ENCODE results near the gene DNAH9.

GRCh38 chr17:11780621-11781020 is 182.4 kb downstream of the DNAH9 start:
- TF ChIP-seq, protein P1, sequence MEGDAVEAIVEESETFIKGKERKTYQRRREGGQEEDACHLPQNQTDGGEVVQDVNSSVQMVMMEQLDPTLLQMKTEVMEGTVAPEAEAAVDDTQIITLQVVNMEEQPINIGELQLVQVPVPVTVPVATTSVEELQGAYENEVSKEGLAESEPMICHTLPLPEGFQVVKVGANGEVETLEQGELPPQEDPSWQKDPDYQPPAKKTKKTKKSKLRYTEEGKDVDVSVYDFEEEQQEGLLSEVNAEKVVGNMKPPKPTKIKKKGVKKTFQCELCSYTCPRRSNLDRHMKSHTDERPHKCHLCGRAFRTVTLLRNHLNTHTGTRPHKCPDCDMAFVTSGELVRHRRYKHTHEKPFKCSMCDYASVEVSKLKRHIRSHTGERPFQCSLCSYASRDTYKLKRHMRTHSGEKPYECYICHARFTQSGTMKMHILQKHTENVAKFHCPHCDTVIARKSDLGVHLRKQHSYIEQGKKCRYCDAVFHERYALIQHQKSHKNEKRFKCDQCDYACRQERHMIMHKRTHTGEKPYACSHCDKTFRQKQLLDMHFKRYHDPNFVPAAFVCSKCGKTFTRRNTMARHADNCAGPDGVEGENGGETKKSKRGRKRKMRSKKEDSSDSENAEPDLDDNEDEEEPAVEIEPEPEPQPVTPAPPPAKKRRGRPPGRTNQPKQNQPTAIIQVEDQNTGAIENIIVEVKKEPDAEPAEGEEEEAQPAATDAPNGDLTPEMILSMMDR (IDR thresholded peaks at IDR 0.05), result no peak
- no peak for TF ChIP-seq EZH2 (IDR thresholded peaks at IDR 0.05; ENCODE audit: borderline replicate concordance, insufficient read depth, low read depth, low read length, poor library complexity, severe bottlenecking)
